A549 (cell line): ENCODE measurements around the gene NAXD.

Experiments
- CBX8 ChIP-seq: fragments of 200-600 bp; sonication (generic); IDR thresholded peaks from 2 replicates; pipeline ENCODE4 v1.6.1; 2016
- CTCF ChIP-seq: fragments of >200 bp; sonication (Bioruptor Twin); formaldehyde crosslinking; IDR thresholded peaks from 3 replicates; pipeline ENCODE4 v1.5.1; 2016
- POLR2A ChIP-seq: IDR thresholded peaks from 2 replicates; pipeline ENCODE4 v1.6.1; 2012; ENCODE audit warnings: mild to moderate bottlenecking, low read length
- POLR2AphosphoS2 ChIP-seq: conservative IDR thresholded peaks from 2 replicates; pipeline ENCODE4 v1.6.1; 2012; ENCODE audit warnings: low read length, improper control_type of control experiment, inconsistent platforms

GRCh38 chr13:110666255-110666533 is 50.8 kb downstream of the NAXD start:
- TF ChIP-seq CTCF: no peak
- no peak for TF ChIP-seq CBX8
- TF ChIP-seq POLR2AphosphoS2: no peak
- TF ChIP-seq POLR2A: no peak
